ENCODE data around the gene IL31.

DNA sequence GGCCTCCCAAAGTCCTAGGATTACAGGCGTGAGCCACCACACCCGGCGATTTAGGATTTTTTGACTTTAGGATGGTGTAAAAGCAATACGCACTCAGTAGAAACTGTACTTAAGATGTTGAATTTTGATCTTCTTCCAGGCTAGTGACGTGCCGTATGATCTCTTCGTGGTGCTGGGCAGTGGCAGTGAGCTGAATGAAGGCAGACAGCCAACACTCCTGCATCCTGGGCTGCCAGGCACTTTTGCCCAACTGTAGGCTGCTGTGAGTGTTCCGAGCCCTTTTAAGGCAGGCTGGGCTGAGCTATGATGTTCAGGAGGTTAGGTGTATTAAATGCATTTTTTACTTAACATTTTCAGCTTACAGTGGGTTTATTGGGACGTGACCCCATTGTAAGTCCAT lies 21.3 kb downstream of the IL31 start:
- TF ChIP-seq, protein P1, sequence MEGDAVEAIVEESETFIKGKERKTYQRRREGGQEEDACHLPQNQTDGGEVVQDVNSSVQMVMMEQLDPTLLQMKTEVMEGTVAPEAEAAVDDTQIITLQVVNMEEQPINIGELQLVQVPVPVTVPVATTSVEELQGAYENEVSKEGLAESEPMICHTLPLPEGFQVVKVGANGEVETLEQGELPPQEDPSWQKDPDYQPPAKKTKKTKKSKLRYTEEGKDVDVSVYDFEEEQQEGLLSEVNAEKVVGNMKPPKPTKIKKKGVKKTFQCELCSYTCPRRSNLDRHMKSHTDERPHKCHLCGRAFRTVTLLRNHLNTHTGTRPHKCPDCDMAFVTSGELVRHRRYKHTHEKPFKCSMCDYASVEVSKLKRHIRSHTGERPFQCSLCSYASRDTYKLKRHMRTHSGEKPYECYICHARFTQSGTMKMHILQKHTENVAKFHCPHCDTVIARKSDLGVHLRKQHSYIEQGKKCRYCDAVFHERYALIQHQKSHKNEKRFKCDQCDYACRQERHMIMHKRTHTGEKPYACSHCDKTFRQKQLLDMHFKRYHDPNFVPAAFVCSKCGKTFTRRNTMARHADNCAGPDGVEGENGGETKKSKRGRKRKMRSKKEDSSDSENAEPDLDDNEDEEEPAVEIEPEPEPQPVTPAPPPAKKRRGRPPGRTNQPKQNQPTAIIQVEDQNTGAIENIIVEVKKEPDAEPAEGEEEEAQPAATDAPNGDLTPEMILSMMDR (conservative IDR thresholded peaks at IDR 0.05; ENCODE audit: low read length): no peak
- TF ChIP-seq EZH2phosphoT487 (IDR thresholded peaks at IDR 0.05; ENCODE audit: borderline replicate concordance): no peak

All from Loucy (cell line).